A673 (cell line): ENCODE data around the gene YIPF4. TPM values are rescaled to one million over a fixed set of nuclear protein-coding genes. Genes with fewer than 3 reads are reported as not detected.
"Not testable (repeated sequence)": the region's sequence is repeated elsewhere in the genome, so short reads cannot be mapped to it uniquely, and the experiment has no call there.

Source experiments
- BruUV-seq: library from RNA; stranded (reverse); fragments of 400-500 nt; replicated peaks from 2 replicates; lab custom pipeline; 2021; lab: Mats Ljungman, UMichigan
- CTCF ChIA-PET: fragments of 300-600 bp; sonication (Branson Sonifier 250); formaldehyde crosslinking; loops from one replicate; lab custom pipeline; 2022; ENCODE audit warnings: antibody characterized with exemption; lab: Charles Lee
- POLR2A ChIA-PET: fragments of 300-600 bp; sonication (Branson Sonifier 250); formaldehyde crosslinking; loops from one replicate; lab custom pipeline; 2022; ENCODE audit warnings: antibody characterized with exemption; ENCODE audit not compliant: low non-redundant PET; lab: Charles Lee
- DNase-seq: peaks from one replicate; pipeline ENCODE4 v3.0.0-alpha.2; 2015; ENCODE audit warnings: low spot score
- H3K27ac ChIP-seq: fragments of 200-600 bp; sonication (generic); 2 replicates; pipeline ENCODE4 v1.5.1; 2016; ENCODE audit warnings: mixed run types, low read depth, mild to moderate bottlenecking, mixed read lengths, antibody characterized with exemption, low read length; ENCODE audit not compliant: poor library complexity, severe bottlenecking
- H3K27me3 ChIP-seq: fragments of 200-600 bp; sonication (generic); replicated peaks from 2 replicates; pipeline ENCODE4 v1.6.1; 2017; ENCODE audit warnings: mixed run types, low read depth, mild to moderate bottlenecking, mixed read lengths, antibody characterized with exemption, low read length; ENCODE audit not compliant: insufficient read depth, poor library complexity
- H3K36me3 ChIP-seq: fragments of 200-600 bp; sonication (generic); 2 replicates; pipeline ENCODE4 v1.6.1; 2016; ENCODE audit warnings: mixed run types, mild to moderate bottlenecking, mixed read lengths, antibody characterized with exemption, low read length; ENCODE audit not compliant: insufficient read depth, poor library complexity, severe bottlenecking
- H3K4me1 ChIP-seq: fragments of 200-600 bp; sonication (generic); 2 replicates; pipeline ENCODE4 v1.6.1; 2017; ENCODE audit warnings: mixed run types, mild to moderate bottlenecking, mixed read lengths, antibody characterized with exemption, low read length; ENCODE audit not compliant: insufficient read depth, poor library complexity, severe bottlenecking
- H3K4me3 ChIP-seq: fragments of 200-600 bp; sonication (generic); 2 replicates; pipeline ENCODE4 v1.5.1; 2016; ENCODE audit warnings: low read depth, mixed run types, mild to moderate bottlenecking, mixed read lengths, low read length; ENCODE audit not compliant: poor library complexity, severe bottlenecking
- H3K9me3 ChIP-seq: fragments of 200-600 bp; sonication (generic); 2 replicates; pipeline ENCODE4 v1.6.1; 2016; ENCODE audit warnings: mixed run types, low read depth, mild to moderate bottlenecking, mixed read lengths, antibody characterized with exemption, low read length; ENCODE audit not compliant: poor library complexity, severe bottlenecking
- EZH2 ChIP-seq: fragments of 200-600 bp; sonication (generic); IDR thresholded peaks from 2 replicates; pipeline ENCODE4 v1.6.1; 2017; ENCODE audit warnings: borderline replicate concordance, low read depth, mild to moderate bottlenecking, mixed read lengths, antibody characterized with exemption, low read length; ENCODE audit not compliant: poor library complexity, severe bottlenecking
- intact Hi-C: fragments of 100-400 bp; cut with micrococcal nuclease; formaldehyde crosslinking; loops from one replicate; pipeline ENCODE4 v1.10.0; 2022; ENCODE audit not compliant: unreplicated experiment
- total RNA-seq: library from RNA; stranded (reverse); gene quantifications from 2 replicates; pipeline ENCODE4 v1.2.3, GENCODE V29; 2021
- TF ChIP-seq, protein P1 (sequence below): fragments of 300-800, 200-600 bp; sonication (generic); conservative IDR thresholded peaks from 2 replicates; pipeline ENCODE4 v1.5.1; 2017; ENCODE audit warnings: low read depth, mild to moderate bottlenecking, antibody characterized with exemption, low read length, moderate library complexity, mixed read lengths

The YIPF4 gene
- total RNA-seq, 1 experiment from 2014 or later, result 40.7 TPM

DNA sequence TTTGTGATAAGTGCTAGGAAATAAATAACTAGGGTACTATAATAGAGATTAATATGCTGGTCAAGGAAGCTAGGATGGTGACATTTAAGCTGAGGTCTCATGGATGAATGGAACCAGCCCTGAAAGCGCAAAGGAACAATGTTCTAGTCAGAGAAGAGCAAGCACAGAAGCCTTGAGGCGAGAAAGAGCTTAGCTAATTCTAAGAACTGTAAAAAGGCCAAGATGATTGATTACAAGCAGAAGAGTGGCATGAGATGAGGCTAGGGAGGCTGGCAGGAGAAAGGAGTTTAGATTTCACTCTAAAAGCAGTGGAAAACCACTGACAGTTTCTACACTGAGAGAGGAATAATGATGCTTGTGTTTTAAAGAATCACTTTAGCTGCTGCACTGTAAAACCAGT lies 3.4 kb upstream of the YIPF4 start:
- intact Hi-C loops, result no loop called here
- Histone ChIP-seq H3K9me3 (no peaks in the 10 kb centered on the region), H3K27ac (no peak overlapping the region), H3K4me3 (no peak overlapping the region), H3K36me3 (no peaks in the 10 kb centered on the region), H3K4me1 (no peaks in the 10 kb centered on the region), H3K27me3 (no peaks in the 10 kb centered on the region)
- CTCF ChIA-PET, result no interaction called here
- BruUV-seq, result no TSS peak
- TF ChIP-seq, protein P1, sequence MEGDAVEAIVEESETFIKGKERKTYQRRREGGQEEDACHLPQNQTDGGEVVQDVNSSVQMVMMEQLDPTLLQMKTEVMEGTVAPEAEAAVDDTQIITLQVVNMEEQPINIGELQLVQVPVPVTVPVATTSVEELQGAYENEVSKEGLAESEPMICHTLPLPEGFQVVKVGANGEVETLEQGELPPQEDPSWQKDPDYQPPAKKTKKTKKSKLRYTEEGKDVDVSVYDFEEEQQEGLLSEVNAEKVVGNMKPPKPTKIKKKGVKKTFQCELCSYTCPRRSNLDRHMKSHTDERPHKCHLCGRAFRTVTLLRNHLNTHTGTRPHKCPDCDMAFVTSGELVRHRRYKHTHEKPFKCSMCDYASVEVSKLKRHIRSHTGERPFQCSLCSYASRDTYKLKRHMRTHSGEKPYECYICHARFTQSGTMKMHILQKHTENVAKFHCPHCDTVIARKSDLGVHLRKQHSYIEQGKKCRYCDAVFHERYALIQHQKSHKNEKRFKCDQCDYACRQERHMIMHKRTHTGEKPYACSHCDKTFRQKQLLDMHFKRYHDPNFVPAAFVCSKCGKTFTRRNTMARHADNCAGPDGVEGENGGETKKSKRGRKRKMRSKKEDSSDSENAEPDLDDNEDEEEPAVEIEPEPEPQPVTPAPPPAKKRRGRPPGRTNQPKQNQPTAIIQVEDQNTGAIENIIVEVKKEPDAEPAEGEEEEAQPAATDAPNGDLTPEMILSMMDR, result no peak
- TF ChIP-seq EZH2, result no peak
- DNase-seq, result no peak
- POLR2A ChIA-PET, result no interaction called here

DNA sequence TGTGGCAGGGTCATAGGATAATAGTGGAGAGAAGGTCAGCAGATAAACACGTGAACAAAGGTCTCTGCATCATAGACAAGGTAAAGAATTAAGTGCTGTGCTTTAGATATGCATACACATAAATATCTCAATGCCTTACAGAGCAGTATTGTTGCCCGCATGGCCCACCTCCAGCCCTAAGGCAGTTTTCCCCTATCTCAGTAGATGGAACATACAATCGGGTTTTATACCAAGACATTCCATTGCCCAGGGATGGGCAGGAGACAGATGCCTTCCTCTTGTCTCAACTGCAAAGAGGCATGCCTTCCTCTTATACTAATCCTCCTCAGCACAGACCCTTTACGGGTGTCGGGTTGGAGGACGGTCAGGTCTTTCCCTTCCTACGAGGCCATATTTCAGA lies 1.9 kb upstream of the YIPF4 start:
- BruUV-seq, CTCF ChIA-PET, POLR2A ChIA-PET, H3K36me3 ChIP-seq, H3K4me1 ChIP-seq, H3K9me3 ChIP-seq, H3K27ac ChIP-seq, intact Hi-C loops, H3K27me3 ChIP-seq, H3K4me3 ChIP-seq, DNase-seq: not testable (repeated sequence)

DNA sequence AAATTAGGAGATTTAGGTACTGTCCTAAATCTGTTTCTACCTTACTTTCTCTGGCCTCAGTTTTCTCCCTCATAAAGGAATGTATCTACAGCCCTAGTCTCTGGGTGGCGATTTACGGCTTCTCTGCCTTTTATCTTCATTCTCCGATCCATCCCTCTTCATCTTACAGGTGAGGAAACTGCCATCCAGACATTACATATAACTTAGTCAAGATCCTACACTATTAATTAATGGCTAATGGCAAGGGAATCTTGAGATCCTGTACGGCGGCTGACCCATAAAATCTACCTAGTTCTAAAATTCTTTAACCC lies 386 bp upstream of the YIPF4 start:
- Histone ChIP-seq H3K36me3 (no peaks in the 10 kb centered on the region), H3K9me3 (no peaks in the 10 kb centered on the region), H3K4me3 (peak overlapping the region; percentile 99), H3K27ac (peak overlapping the region; percentile 76), H3K4me1 (no peaks in the 10 kb centered on the region), H3K27me3 (no peaks in the 10 kb centered on the region)
- ChIA-PET CTCF (interaction anchor here (0.6 kb wide), 1 partner anchor 396 kb away, joined by 12 read pairs; no protein-coding TSS in a partner anchor), POLR2A (no interaction called here)
- no peak for TF ChIP-seq EZH2
- TF ChIP-seq, protein P1, result no peak
- TSS peak; percentile 95 for BruUV-seq
- intact Hi-C loops, result no loop called here
- DNase-seq, result no peak

DNA sequence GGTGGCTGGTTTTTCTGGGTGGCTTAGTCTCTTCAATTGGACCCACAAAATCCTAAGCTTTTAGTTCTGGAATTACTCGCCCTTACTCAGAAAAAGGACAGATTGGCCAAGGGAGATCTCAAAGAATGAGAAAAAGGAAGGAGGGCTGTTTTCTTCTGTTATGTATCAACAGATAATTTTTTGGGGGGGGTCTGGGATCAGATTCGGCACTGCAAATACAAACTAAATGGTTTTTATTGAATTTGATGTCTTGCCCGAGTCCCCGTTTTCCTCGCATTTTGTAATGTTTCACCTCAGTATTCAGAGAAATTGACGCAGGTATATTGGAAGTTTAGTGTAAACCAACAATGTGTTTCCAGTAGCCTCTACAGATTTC lies 762 bp downstream of the YIPF4 start:
- TF ChIP-seq, protein P1, result no peak
- no peak for TF ChIP-seq EZH2
- H3K4me3 ChIP-seq, result peak overlapping the region; percentile 99
- CTCF ChIA-PET, result no interaction called here
- H3K4me1 ChIP-seq, result no peaks in the 10 kb centered on the region
- H3K36me3 ChIP-seq, result no peaks in the 10 kb centered on the region
- no peaks in the 10 kb centered on the region for H3K9me3 ChIP-seq
- peak overlapping the region; percentile 76 for H3K27ac ChIP-seq
- POLR2A ChIA-PET, result no interaction called here
- DNase-seq, result no peak
- intact Hi-C loops, result no loop called here
- no TSS peak for BruUV-seq
- H3K27me3 ChIP-seq, result no peaks in the 10 kb centered on the region
